22Rv1 (cell line): Measurements from ENCODE around the gene APOL6.

ENCODE experiments used
- ZFX ChIP-seq: fragments of 450-650 bp; IDR thresholded peaks from 2 replicates; pipeline ENCODE4 v1.6.1; 2017; ENCODE audit warnings: antibody characterized with exemption, borderline replicate concordance
- TF ChIP-seq, protein P1 (sequence below): fragments of 450-650 bp; IDR thresholded peaks from 2 replicates; pipeline ENCODE4 v1.5.1; 2017; ENCODE audit warnings: mild to moderate bottlenecking

DNA sequence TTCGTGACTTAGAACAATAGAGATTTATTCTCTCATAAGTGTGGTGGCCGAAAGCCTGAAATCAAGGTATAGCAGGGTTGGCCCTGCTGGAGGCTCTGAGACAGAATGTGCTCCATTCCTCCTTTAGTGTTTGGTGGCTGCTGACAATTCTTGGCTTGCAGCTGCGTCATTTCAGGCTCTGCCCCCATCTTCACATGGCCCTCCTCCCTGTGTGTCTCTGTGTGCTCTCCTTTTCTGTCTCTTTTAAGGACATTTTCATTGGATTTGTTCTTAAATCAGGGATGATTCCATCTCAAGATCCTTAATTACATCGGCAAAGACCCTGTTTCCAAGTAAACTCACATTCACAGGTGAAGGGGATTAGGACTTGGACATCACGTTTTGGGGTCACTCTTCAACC lies 10.2 kb upstream of the APOL6 start:
- TF ChIP-seq, protein P1, sequence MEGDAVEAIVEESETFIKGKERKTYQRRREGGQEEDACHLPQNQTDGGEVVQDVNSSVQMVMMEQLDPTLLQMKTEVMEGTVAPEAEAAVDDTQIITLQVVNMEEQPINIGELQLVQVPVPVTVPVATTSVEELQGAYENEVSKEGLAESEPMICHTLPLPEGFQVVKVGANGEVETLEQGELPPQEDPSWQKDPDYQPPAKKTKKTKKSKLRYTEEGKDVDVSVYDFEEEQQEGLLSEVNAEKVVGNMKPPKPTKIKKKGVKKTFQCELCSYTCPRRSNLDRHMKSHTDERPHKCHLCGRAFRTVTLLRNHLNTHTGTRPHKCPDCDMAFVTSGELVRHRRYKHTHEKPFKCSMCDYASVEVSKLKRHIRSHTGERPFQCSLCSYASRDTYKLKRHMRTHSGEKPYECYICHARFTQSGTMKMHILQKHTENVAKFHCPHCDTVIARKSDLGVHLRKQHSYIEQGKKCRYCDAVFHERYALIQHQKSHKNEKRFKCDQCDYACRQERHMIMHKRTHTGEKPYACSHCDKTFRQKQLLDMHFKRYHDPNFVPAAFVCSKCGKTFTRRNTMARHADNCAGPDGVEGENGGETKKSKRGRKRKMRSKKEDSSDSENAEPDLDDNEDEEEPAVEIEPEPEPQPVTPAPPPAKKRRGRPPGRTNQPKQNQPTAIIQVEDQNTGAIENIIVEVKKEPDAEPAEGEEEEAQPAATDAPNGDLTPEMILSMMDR: no peak
- no peak for TF ChIP-seq ZFX
